Stimulated activated CD8-positive, alpha-beta memory T cell treated with anti-CD3 and anti-CD28 coated beads, Interleukin-4, amount 100 ng/mL, for 48 hours (primary cell): ENCODE data around the gene PLD3.
"Not testable (repeated sequence)": the region's sequence is repeated elsewhere in the genome, so short reads cannot be mapped to it uniquely, and the experiment has no call there.

ENCODE experiments used
- DNase-seq: peaks from one replicate; pipeline ENCODE4 v3.0.0-alpha.2; 2020

Gene PLD3

GRCh38 chr19:40365613-40366401, 17.3 kb downstream of the PLD3 start:
- DNase-seq = peak; percentile 77

- no peak for DNase-seq
Observed at GRCh38 chr19:40366697-40367561, 18.4 kb downstream of the PLD3 start.

- no peak for DNase-seq
Observed at GRCh38 chr19:40367577-40368434, 19.3 kb downstream of the PLD3 start.

- no peak for DNase-seq
Observed at GRCh38 chr19:40369797-40370196, 21.3 kb downstream of the PLD3 start.

GRCh38 chr19:40370253-40370652, 21.8 kb downstream of the PLD3 start:
- not testable (repeated sequence) for DNase-seq

GRCh38 chr19:40370997-40371801, 22.7 kb downstream of the PLD3 start:
- no peak for DNase-seq

- DNase-seq = no peak
Observed at GRCh38 chr19:40371802-40372122, 23.3 kb downstream of the PLD3 start.

- no peak for DNase-seq
Observed at GRCh38 chr19:40374084-40374483, 25.6 kb downstream of the PLD3 start.

GRCh38 chr19:40376286-40376862, 27.9 kb downstream of the PLD3 start:
- DNase-seq = no peak

GRCh38 chr19:40377876-40378385, 29.4 kb downstream of the PLD3 start:
- no peak for DNase-seq

- no peak for DNase-seq
Observed at GRCh38 chr19:40378509-40378908, 30.0 kb downstream of the PLD3 start.

GRCh38 chr19:40379446-40380198, 31.1 kb downstream of the PLD3 start:
- DNase-seq = no peak

GRCh38 chr19:40380199-40381037, 31.9 kb downstream of the PLD3 start:
- DNase-seq = no peak

GRCh38 chr19:40381321-40381720, 32.8 kb downstream of the PLD3 start:
- no peak for DNase-seq

GRCh38 chr19:40383668-40384248, 35.3 kb downstream of the PLD3 start:
- no peak for DNase-seq

- no peak for DNase-seq
Observed at GRCh38 chr19:40387155-40387554, 38.7 kb downstream of the PLD3 start.

GRCh38 chr19:40388481-40388880, 40.0 kb downstream of the PLD3 start:
- no peak for DNase-seq

GRCh38 chr19:40389404-40390083, 41.0 kb downstream of the PLD3 start:
- no peak for DNase-seq
